Smooth muscle cell (in vitro differentiated cells): ENCODE results near the gene LRRTM4. TPM values are rescaled to one million over a fixed set of nuclear protein-coding genes. Genes with fewer than 3 reads are reported as not detected.

ENCODE experiments used
- DNase-seq: peaks from one replicate; lab custom pipeline; 2025; ENCODE audit not compliant: unreplicated experiment; lab: John Stamatoyannopoulos, UW
- H2AFZ ChIP-seq: fragments of 200-600 bp; sonication (generic); 2 replicates; pipeline ENCODE4 v1.6.0; 2016; ENCODE audit warnings: antibody characterized with exemption, low read depth, mild to moderate bottlenecking
- H3F3A ChIP-seq: fragments of 200-600 bp; sonication (generic); 2 replicates; pipeline ENCODE4 v1.6.0; 2017; ENCODE audit warnings: antibody characterized with exemption, low read depth
- H3K27ac ChIP-seq: fragments of 200-600 bp; sonication (generic); 2 replicates; pipeline ENCODE4 v1.5.1; 2016; ENCODE audit warnings: low read depth, mild to moderate bottlenecking
- H3K27me3 ChIP-seq: fragments of 200-600 bp; sonication (generic); 2 replicates; pipeline ENCODE4 v1.6.1; 2016; ENCODE audit warnings: low read depth, mild to moderate bottlenecking
- H3K36me3 ChIP-seq: fragments of 200-600 bp; sonication (generic); 2 replicates; pipeline ENCODE4 v1.5.1; 2016; ENCODE audit warnings: low read depth
- H3K4me1 ChIP-seq: fragments of 200-600 bp; sonication (generic); 2 replicates; pipeline ENCODE4 v1.5.1; 2016; ENCODE audit warnings: low read depth
- H3K4me2 ChIP-seq: fragments of 200-600 bp; sonication (generic); 2 replicates; pipeline ENCODE4 v1.6.0; 2016; ENCODE audit warnings: mild to moderate bottlenecking
- H3K4me3 ChIP-seq: fragments of 200-600 bp; sonication (generic); 2 replicates; pipeline ENCODE4 v1.5.1; 2016; ENCODE audit warnings: mild to moderate bottlenecking
- H3K79me2 ChIP-seq: fragments of 200-600 bp; sonication (generic); 2 replicates; pipeline ENCODE4 v1.6.0; 2016; ENCODE audit warnings: low read depth, mild to moderate bottlenecking
- H3K9ac ChIP-seq: fragments of 200-600 bp; sonication (generic); 2 replicates; pipeline ENCODE4 v1.6.0; 2016; ENCODE audit warnings: low read depth
- H3K9me3 ChIP-seq: fragments of 200-600 bp; sonication (generic); replicated peaks from 2 replicates; pipeline ENCODE4 v1.5.1; 2016; ENCODE audit warnings: low read depth
- H4K20me1 ChIP-seq: fragments of 200-600 bp; sonication (generic); 2 replicates; pipeline ENCODE4 v1.6.0; 2016; ENCODE audit warnings: low read depth
- CTCF ChIP-seq: fragments of 200-600 bp; sonication (generic); IDR thresholded peaks from 2 replicates; pipeline ENCODE4 v1.5.1; 2017; ENCODE audit warnings: borderline replicate concordance, mild to moderate bottlenecking, antibody characterized with exemption; ENCODE audit not compliant: insufficient read depth, poor library complexity, severe bottlenecking
- WGBS: methylation state at CpG from one replicate; pipeline ENCODE4 v1.1.7; 2016; ENCODE audit warnings: low lambda C conversion rate; 5-methylcytosine and 5-hydroxymethylcytosine counted together
- polyA plus RNA-seq: library from polyadenylated mRNA; unstranded; fragments of >200 nt; fragmentation: Nextera tagmentation; extraction: Ambion mirVana; gene quantifications from 2 replicates; pipeline ENCODE4 v1.2.1, GENCODE V29; 2016
- total RNA-seq: library from RNA; depleted of rRNA; stranded (reverse); fragments of >200 nt; gene quantifications from 2 replicates; pipeline ENCODE4 v1.2.3, GENCODE V29; 2014

Gene LRRTM4
- total and polyA plus RNA-seq, 2 experiments from 2014 or later: 1.4 to 5.5 TPM

GRCh38 chr2:76946631-76947145, 575.5 kb downstream of the LRRTM4 start:
- Histone ChIP-seq H3K27ac (no peak overlapping the region), H3K4me1 (no peaks in the 10 kb centered on the region), H3F3A (no peaks in the 10 kb centered on the region), H2AFZ (no peak overlapping the region), H3K79me2 (no peaks in the 10 kb centered on the region), H3K4me3 (no peak overlapping the region), H3K36me3 (no peaks in the 10 kb centered on the region), H4K20me1 (no peaks in the 10 kb centered on the region), H3K9me3 (no peaks in the 10 kb centered on the region), H3K27me3 (no peaks in the 10 kb centered on the region), H3K9ac (no peak overlapping the region), H3K4me2 (no peak overlapping the region)
- 73% methylated on average over 2 of the region's 2 CpGs for WGBS
- no peak for DNase-seq
- no peak for TF ChIP-seq CTCF

- Histone ChIP-seq H2AFZ (no peak overlapping the region), H3K4me3 (no peak overlapping the region), H3K9me3 (no peaks in the 10 kb centered on the region), H3K36me3 (no peaks in the 10 kb centered on the region), H4K20me1 (no peaks in the 10 kb centered on the region), H3F3A (no peaks in the 10 kb centered on the region), H3K4me2 (no peak overlapping the region), H3K4me1 (no peaks in the 10 kb centered on the region), H3K9ac (no peak overlapping the region), H3K27ac (no peak overlapping the region), H3K27me3 (no peaks in the 10 kb centered on the region), H3K79me2 (no peaks in the 10 kb centered on the region)
- WGBS: 97% methylated on average over 3 of the region's 3 CpGs
- TF ChIP-seq CTCF: no peak
- DNase-seq: no peak
These were observed 581.6 kb downstream of the LRRTM4 start for GRCh38 chr2:76940559-76940958.

GRCh38 chr2:76938153-76938552, 584.0 kb downstream of the LRRTM4 start:
- H3K79me2 ChIP-seq: no peaks in the 10 kb centered on the region
- H3K4me3 ChIP-seq: no peak overlapping the region
- H3F3A ChIP-seq: no peaks in the 10 kb centered on the region
- H3K27me3 ChIP-seq: no peaks in the 10 kb centered on the region
- H2AFZ ChIP-seq: no peak overlapping the region
- no peaks in the 10 kb centered on the region for H3K36me3 ChIP-seq
- no peaks in the 10 kb centered on the region for H3K4me1 ChIP-seq
- H3K4me2 ChIP-seq: no peak overlapping the region
- no peak for TF ChIP-seq CTCF
- no peaks in the 10 kb centered on the region for H4K20me1 ChIP-seq
- H3K9me3 ChIP-seq: no peaks in the 10 kb centered on the region
- no peak overlapping the region for H3K27ac ChIP-seq
- DNase-seq: no peak
- no peak overlapping the region for H3K9ac ChIP-seq

GRCh38 chr2:76932550-76932949, 589.6 kb downstream of the LRRTM4 start:
- Histone ChIP-seq H3F3A (no peaks in the 10 kb centered on the region), H3K27me3 (no peaks in the 10 kb centered on the region), H3K9ac (no peak overlapping the region), H3K4me2 (no peak overlapping the region), H3K79me2 (no peaks in the 10 kb centered on the region), H2AFZ (no peak overlapping the region), H3K4me1 (no peaks in the 10 kb centered on the region), H3K4me3 (no peak overlapping the region), H4K20me1 (no peaks in the 10 kb centered on the region), H3K9me3 (no peaks in the 10 kb centered on the region), H3K27ac (no peak overlapping the region), H3K36me3 (no peaks in the 10 kb centered on the region)
- no peak for TF ChIP-seq CTCF
- no peak for DNase-seq
- WGBS: 81% methylated on average over 2 of the region's 2 CpGs
